OCI-LY7 (cell line): ENCODE results near the gene SLC25A25.
"Not testable (repeated sequence)": the region's sequence is repeated elsewhere in the genome, so short reads cannot be mapped to it uniquely, and the experiment has no call there.

Source experiments
- CTCF ChIP-seq: fragments of 200-600 bp; sonication (generic); conservative IDR thresholded peaks from 2 replicates; pipeline ENCODE4 v1.5.1; 2014; ENCODE audit warnings: mild to moderate bottlenecking, antibody characterized with exemption, low read length, moderate library complexity, mixed read lengths
- EZH2phosphoT487 ChIP-seq: fragments of 200-600 bp; sonication (generic); IDR thresholded peaks from 2 replicates; pipeline ENCODE4 v1.6.1; 2018; ENCODE audit warnings: low read depth, borderline replicate concordance, mild to moderate bottlenecking, mixed run types, antibody characterized with exemption, low read length, moderate library complexity, mixed read lengths

DNA sequence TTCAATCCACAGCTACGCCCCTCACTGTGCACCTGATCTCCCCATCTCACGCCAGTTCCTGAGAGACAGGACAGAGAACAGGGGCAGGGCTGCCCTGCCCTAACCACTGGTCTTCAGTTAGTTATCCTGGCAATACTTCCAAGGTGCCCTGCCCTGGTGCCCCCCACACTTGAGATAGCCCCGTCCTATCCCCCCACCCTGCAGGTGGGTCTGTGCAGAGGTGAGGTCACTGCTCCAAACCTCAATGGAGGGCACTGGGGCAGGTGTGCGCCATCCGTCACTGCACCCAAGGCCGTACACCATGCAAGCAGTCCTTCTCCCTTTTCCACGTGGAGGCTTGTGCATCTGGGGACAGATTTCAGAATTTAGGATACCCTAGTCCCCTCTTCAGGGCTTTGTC is 62.6 kb downstream of the SLC25A25 start:
- not testable (repeated sequence) for TF ChIP-seq CTCF, EZH2phosphoT487
